PC-3 (cell line): Measurements from ENCODE around the gene SOCS6. TPM values are rescaled to one million over a fixed set of nuclear protein-coding genes. Genes with fewer than 3 reads are reported as not detected.

Experiments
- ATAC-seq: fragments of 200-7000 bp; cut with Tn5 transposase; 2 replicates; pipeline ENCODE4 v1.9.1; 2020; ENCODE audit warnings: mild to moderate bottlenecking, moderate library complexity
- BruUV-seq: library from RNA; stranded (reverse); fragments of 400-500 nt; replicated peaks from 2 replicates; lab custom pipeline; 2021; lab: Mats Ljungman, UMichigan
- CTCF ChIA-PET: fragments of 300-600 bp; sonication (Branson Sonifier 250); formaldehyde crosslinking; loops from one replicate; lab custom pipeline; 2022; ENCODE audit warnings: antibody characterized with exemption; lab: Charles Lee
- POLR2A ChIA-PET: fragments of 300-600 bp; sonication (Branson Sonifier 250); formaldehyde crosslinking; loops from one replicate; lab custom pipeline; 2022; ENCODE audit warnings: antibody characterized with exemption; ENCODE audit not compliant: unreplicated experiment; lab: Charles Lee
- DNase-seq: peaks from one replicate; pipeline ENCODE4 v3.0.0-alpha.2; 2015
- H2AFZ ChIP-seq: fragments of 300-600 bp; sonication (generic); 2 replicates; pipeline ENCODE4 v1.6.0; 2016; ENCODE audit warnings: antibody characterized with exemption, low read length
- H3F3A ChIP-seq: fragments of 300-600 bp; sonication (generic); one replicate; pipeline ENCODE4 v1.6.0; 2017; ENCODE audit warnings: antibody characterized with exemption, low read length, control low read depth, mild to moderate bottlenecking; ENCODE audit not compliant: unreplicated experiment
- H3K27ac ChIP-seq: fragments of 300-600 bp; sonication (generic); 2 replicates; pipeline ENCODE4 v1.5.1; 2016; ENCODE audit warnings: mild to moderate bottlenecking, low read length
- H3K27me3 ChIP-seq: fragments of 300-600 bp; sonication (generic); 2 replicates; pipeline ENCODE4 v1.6.1; 2016; ENCODE audit warnings: low read length, mixed read lengths
- H3K36me3 ChIP-seq: fragments of 300-600 bp; sonication (generic); 2 replicates; pipeline ENCODE4 v1.6.1; 2016; ENCODE audit warnings: low read depth, mixed run types, low read length, mixed read lengths
- H3K4me1 ChIP-seq: fragments of 300-600 bp; sonication (generic); 2 replicates; pipeline ENCODE4 v1.5.1; 2016; ENCODE audit warnings: low read length; ENCODE audit not compliant: insufficient read depth
- H3K4me2 ChIP-seq: fragments of 300-600 bp; sonication (generic); 2 replicates; pipeline ENCODE4 v1.6.0; 2016; ENCODE audit warnings: low read length
- H3K4me3 ChIP-seq: fragments of 300-600 bp; sonication (generic); 2 replicates; pipeline ENCODE4 v1.5.1; 2016; ENCODE audit warnings: mild to moderate bottlenecking, low read length, mixed read lengths
- H3K79me2 ChIP-seq: fragments of 300-600 bp; sonication (generic); 2 replicates; pipeline ENCODE4 v1.6.1; 2017; ENCODE audit warnings: low read length, mixed read lengths
- H3K9ac ChIP-seq: fragments of 300-600 bp; sonication (generic); 2 replicates; pipeline ENCODE4 v1.6.0; 2016; ENCODE audit warnings: mild to moderate bottlenecking, low read length
- H3K9me2 ChIP-seq: fragments of 300-600 bp; sonication (generic); replicated peaks from 2 replicates; pipeline ENCODE4 v1.6.1; 2016; ENCODE audit warnings: mixed run types, low read length, mixed read lengths
- H3K9me3 ChIP-seq: fragments of 300-600 bp; sonication (generic); 2 replicates; pipeline ENCODE4 v1.6.1; 2016; ENCODE audit warnings: low read length, mixed read lengths
- H4K20me1 ChIP-seq: fragments of 300-600 bp; sonication (generic); 2 replicates; pipeline ENCODE4 v1.6.1; 2016; ENCODE audit warnings: low read length, mixed read lengths
- CTCF ChIP-seq: fragments of 300-600 bp; sonication (generic); conservative IDR thresholded peaks from 2 replicates; pipeline ENCODE4 v1.5.1; 2017; ENCODE audit warnings: antibody characterized with exemption, low read depth, mild to moderate bottlenecking, low read length
- EZH2 ChIP-seq: fragments of 300-600 bp; sonication (generic); IDR thresholded peaks from one replicate; pipeline ENCODE4 v1.6.1; 2017; ENCODE audit warnings: antibody characterized with exemption, mild to moderate bottlenecking, low read length; ENCODE audit not compliant: unreplicated experiment
- EZH2phosphoT487 ChIP-seq: fragments of 300-600 bp; sonication (generic); IDR thresholded peaks from 2 replicates; pipeline ENCODE4 v1.6.1; 2018; ENCODE audit warnings: mild to moderate bottlenecking, antibody characterized with exemption, low read length, borderline replicate concordance
- intact Hi-C: fragments of 100-400 bp; cut with micrococcal nuclease; formaldehyde crosslinking; loops from 2 replicates; pipeline ENCODE4 v1.9.0; 2023
- total RNA-seq: library from RNA; depleted of rRNA; stranded (reverse); fragments of >200 nt; gene quantifications from 2 replicates; pipeline ENCODE4 v1.2.3, GENCODE V29; 2014

Gene SOCS6
- total RNA-seq, 1 experiment from 2014 or later = 17.9 TPM

- ATAC-seq (no peak), DNase-seq (no peak)
- no peak overlapping the region for H3K9ac ChIP-seq
- CTCF ChIA-PET = no interaction called here
- no peaks in the 10 kb centered on the region for H3K79me2 ChIP-seq
- no TSS peak for BruUV-seq
- H4K20me1 ChIP-seq = no peaks in the 10 kb centered on the region
- no peaks in the 10 kb centered on the region for H3K4me1 ChIP-seq
- TF ChIP-seq EZH2phosphoT487 (no peak), EZH2 (no peak)
- no peak overlapping the region for H3K4me3 ChIP-seq
- no peaks in the 10 kb centered on the region for H3K9me3 ChIP-seq
- no peaks in the 10 kb centered on the region for H3F3A ChIP-seq
- no peaks in the 10 kb centered on the region for H3K27me3 ChIP-seq
- no peaks in the 10 kb centered on the region for H3K36me3 ChIP-seq
- no peak overlapping the region for H3K27ac ChIP-seq
- intact Hi-C loops = no loop called here
- no peaks in the 10 kb centered on the region for H3K9me2 ChIP-seq
- no peak overlapping the region for H3K4me2 ChIP-seq
- H2AFZ ChIP-seq = no peak overlapping the region
- POLR2A ChIA-PET = no interaction called here
These were observed 25.5 kb upstream of the SOCS6 start for GRCh38 chr18:70263336-70263735.

- no TSS peak for BruUV-seq
- DNase-seq (no peak), ATAC-seq (no peak)
- Histone ChIP-seq H3K36me3 (no peaks in the 10 kb centered on the region), H3K27me3 (no peaks in the 10 kb centered on the region), H3K79me2 (no peaks in the 10 kb centered on the region), H3K4me1 (peaks cover 8% of the 10 kb centered on the region), H3K9ac (no peak overlapping the region), H3K4me2 (no peak overlapping the region), H3K4me3 (no peak overlapping the region), H2AFZ (no peak overlapping the region), H3F3A (no peaks in the 10 kb centered on the region), H3K27ac (no peak overlapping the region), H3K9me2 (no peaks in the 10 kb centered on the region), H4K20me1 (no peaks in the 10 kb centered on the region), H3K9me3 (peaks cover 15% of the 10 kb centered on the region)
- no peak for TF ChIP-seq EZH2phosphoT487
- POLR2A ChIA-PET = no interaction called here
- intact Hi-C loops = no loop called here
- CTCF ChIA-PET = no interaction called here
These were observed 17.1 kb upstream of the SOCS6 start for GRCh38 chr18:70271742-70272141.

GRCh38 chr18:70273021-70273420 lies 15.8 kb upstream of the SOCS6 start:
- H3K4me3 ChIP-seq = no peak overlapping the region
- no peaks in the 10 kb centered on the region for H3K36me3 ChIP-seq
- no peak overlapping the region for H3K27ac ChIP-seq
- no peaks in the 10 kb centered on the region for H3K27me3 ChIP-seq
- no peaks in the 10 kb centered on the region for H3K9me2 ChIP-seq
- intact Hi-C loops = no loop called here
- peaks cover 11% of the 10 kb centered on the region for H3K4me1 ChIP-seq
- no peak for DNase-seq
- BruUV-seq = no TSS peak
- H4K20me1 ChIP-seq = no peaks in the 10 kb centered on the region
- CTCF ChIA-PET = no interaction called here
- no peak for TF ChIP-seq CTCF
- TF ChIP-seq EZH2 = no peak
- TF ChIP-seq EZH2phosphoT487 = no peak
- ATAC-seq = no peak
- POLR2A ChIA-PET = no interaction called here
- H3K9ac ChIP-seq = no peak overlapping the region
- H3F3A ChIP-seq = no peaks in the 10 kb centered on the region
- no peak overlapping the region for H3K4me2 ChIP-seq
- no peak overlapping the region for H2AFZ ChIP-seq
- no peaks in the 10 kb centered on the region for H3K79me2 ChIP-seq
- H3K9me3 ChIP-seq = peaks cover 15% of the 10 kb centered on the region
